Measurements from ENCODE around the gene GMNN. TPM values are rescaled to one million over a fixed set of nuclear protein-coding genes. Genes with fewer than 3 reads are reported as not detected.

GMNN gene
- total RNA-seq, 1 donor from 2014 or later: 20.1 TPM

GRCh38 chr6:24740861-24741260 lies 33.9 kb upstream of the GMNN start:
- peaks cover 3% of the 10 kb centered on the region for H3K9me3 Mint-ChIP-seq (ENCODE audit: unreplicated experiment)
- no peak for TF ChIP-seq CTCF (IDR thresholded peaks at IDR 0.05; ENCODE audit: partially characterized antibody, unreplicated experiment)
- no peaks in the 10 kb centered on the region for H3K36me3 Mint-ChIP-seq (ENCODE audit: unreplicated experiment)
- no peak overlapping the region for H3K27ac Mint-ChIP-seq (ENCODE audit: unreplicated experiment)
- no peak overlapping the region for H3K4me3 Mint-ChIP-seq (ENCODE audit: unreplicated experiment)
- H3K4me1 Mint-ChIP-seq (ENCODE audit: low read depth, unreplicated experiment): no peaks in the 10 kb centered on the region
- no peaks in the 10 kb centered on the region for H3K27me3 Mint-ChIP-seq (ENCODE audit: unreplicated experiment)
- DNase-seq: no peak

- no peak for TF ChIP-seq CTCF (IDR thresholded peaks at IDR 0.05; ENCODE audit: partially characterized antibody, unreplicated experiment)
- no peaks in the 10 kb centered on the region for H3K4me1 Mint-ChIP-seq (ENCODE audit: low read depth, unreplicated experiment)
- peaks cover 3% of the 10 kb centered on the region for H3K9me3 Mint-ChIP-seq (ENCODE audit: unreplicated experiment)
- H3K27me3 Mint-ChIP-seq (ENCODE audit: unreplicated experiment): no peaks in the 10 kb centered on the region
- DNase-seq: no peak
- H3K27ac Mint-ChIP-seq (ENCODE audit: unreplicated experiment): no peak overlapping the region
- no peak overlapping the region for H3K4me3 Mint-ChIP-seq (ENCODE audit: unreplicated experiment)
- H3K36me3 Mint-ChIP-seq (ENCODE audit: unreplicated experiment): no peaks in the 10 kb centered on the region
Observed at GRCh38 chr6:24742216-24742738, 32.5 kb upstream of the GMNN start.

DNA sequence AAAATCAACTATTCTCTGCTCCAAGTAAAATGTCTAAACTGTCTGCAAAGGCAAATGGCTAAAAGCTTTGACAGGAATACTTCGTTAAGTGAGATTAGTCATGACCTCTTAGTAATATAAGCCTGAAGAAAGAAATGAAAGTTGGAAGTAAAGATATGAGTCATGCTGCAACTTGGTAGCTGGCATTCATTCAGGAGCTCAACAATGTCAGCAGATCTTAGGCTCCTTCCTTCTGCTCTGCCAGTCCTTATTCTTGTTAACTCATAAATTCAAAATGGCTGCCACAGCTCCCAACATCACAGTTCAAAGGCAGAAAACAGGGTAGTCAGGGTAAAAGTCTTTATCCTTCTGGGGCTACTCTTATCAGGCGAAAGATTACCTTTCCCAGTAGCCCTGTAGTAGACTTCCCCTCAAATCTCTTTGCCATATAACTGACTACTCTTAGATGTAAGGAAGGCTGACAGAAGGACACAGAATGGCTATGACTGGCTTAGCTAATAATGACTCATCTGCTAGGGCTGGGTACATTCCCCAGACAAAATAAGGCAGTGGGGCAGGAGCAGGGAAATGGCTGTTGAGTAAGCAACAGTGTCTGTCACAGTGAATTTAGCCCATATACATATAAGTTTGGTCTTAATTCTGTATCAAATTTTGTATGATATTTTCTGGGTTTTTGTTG lies 31.3 kb upstream of the GMNN start:
- Mint-ChIP-seq H3K4me1 (ENCODE audit: low read depth, unreplicated experiment) (no peaks in the 10 kb centered on the region), H3K4me3 (ENCODE audit: unreplicated experiment) (no peak overlapping the region), H3K9me3 (ENCODE audit: unreplicated experiment) (peaks cover 3% of the 10 kb centered on the region), H3K36me3 (ENCODE audit: unreplicated experiment) (no peaks in the 10 kb centered on the region), H3K27ac (ENCODE audit: unreplicated experiment) (no peak overlapping the region), H3K27me3 (ENCODE audit: unreplicated experiment) (no peaks in the 10 kb centered on the region)
- no peak for DNase-seq
- TF ChIP-seq CTCF (IDR thresholded peaks at IDR 0.05; ENCODE audit: partially characterized antibody, unreplicated experiment): no peak

DNA sequence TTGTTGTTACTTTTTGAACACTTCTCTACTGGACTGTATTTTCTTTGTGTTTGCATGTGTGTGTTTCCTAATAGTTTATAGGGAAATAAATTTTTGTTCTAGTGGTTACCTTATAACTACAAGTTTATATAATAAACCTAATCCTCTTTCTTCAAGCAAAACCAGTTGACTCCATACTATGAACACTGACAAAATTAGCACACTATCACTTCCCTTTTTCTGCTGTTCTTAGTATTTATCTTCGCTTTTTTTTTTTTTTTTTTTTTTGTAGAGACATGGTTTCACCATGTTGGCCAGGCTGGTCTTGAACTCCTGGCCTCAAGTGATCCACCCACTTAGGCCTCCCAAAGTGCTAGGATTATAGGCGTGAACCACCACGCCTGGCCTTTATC lies 30.8 kb upstream of the GMNN start:
- DNase-seq: no peak
- no peak overlapping the region for H3K27ac Mint-ChIP-seq (ENCODE audit: unreplicated experiment)
- H3K4me1 Mint-ChIP-seq (ENCODE audit: low read depth, unreplicated experiment): no peaks in the 10 kb centered on the region
- H3K27me3 Mint-ChIP-seq (ENCODE audit: unreplicated experiment): no peaks in the 10 kb centered on the region
- peaks cover 3% of the 10 kb centered on the region for H3K9me3 Mint-ChIP-seq (ENCODE audit: unreplicated experiment)
- TF ChIP-seq CTCF (IDR thresholded peaks at IDR 0.05; ENCODE audit: partially characterized antibody, unreplicated experiment): no peak
- H3K4me3 Mint-ChIP-seq (ENCODE audit: unreplicated experiment): no peak overlapping the region
- no peaks in the 10 kb centered on the region for H3K36me3 Mint-ChIP-seq (ENCODE audit: unreplicated experiment)

DNA sequence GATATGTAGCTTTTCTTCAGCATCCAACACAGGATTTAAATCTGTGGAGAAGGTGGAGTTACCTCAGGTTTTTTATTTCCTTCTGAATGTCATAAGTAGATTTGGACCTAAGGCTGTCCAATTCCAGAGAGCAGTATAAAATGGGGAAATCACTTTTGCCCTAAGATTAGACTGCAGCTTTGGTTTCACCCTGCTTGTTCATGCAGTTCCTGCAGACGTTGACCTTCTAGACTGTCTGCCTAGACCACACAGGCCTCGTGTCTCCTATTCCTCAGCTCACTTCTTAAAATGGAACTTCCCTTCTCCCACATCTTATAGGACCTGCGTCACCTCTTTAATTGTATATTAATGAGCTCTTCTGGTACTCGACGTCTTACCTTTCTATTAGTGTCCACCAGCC lies 29.8 kb upstream of the GMNN start:
- no peak for TF ChIP-seq CTCF (IDR thresholded peaks at IDR 0.05; ENCODE audit: partially characterized antibody, unreplicated experiment)
- no peak overlapping the region for H3K27ac Mint-ChIP-seq (ENCODE audit: unreplicated experiment)

More for the DNA sequence above, 29.8 kb upstream of the GMNN start:
- no peaks in the 10 kb centered on the region for H3K27me3 Mint-ChIP-seq (ENCODE audit: unreplicated experiment)
- H3K36me3 Mint-ChIP-seq (ENCODE audit: unreplicated experiment): no peaks in the 10 kb centered on the region
- no peak for DNase-seq
- no peaks in the 10 kb centered on the region for H3K4me1 Mint-ChIP-seq (ENCODE audit: low read depth, unreplicated experiment)
- peaks cover 3% of the 10 kb centered on the region for H3K9me3 Mint-ChIP-seq (ENCODE audit: unreplicated experiment)
- H3K4me3 Mint-ChIP-seq (ENCODE audit: unreplicated experiment): no peak overlapping the region

Data from glutamatergic neuron (in vitro differentiated cells).